ENCODE measurements around the gene GSS. TPM values are rescaled to one million over a fixed set of nuclear protein-coding genes. Genes with fewer than 3 reads are reported as not detected.

GSS gene
- total RNA-seq, 4 donors from 2014 or later = 45.7 to 81.8 (median 62.4) TPM

- no peak overlapping the region for H3K27ac ChIP-seq
- no peaks in the 10 kb centered on the region for H3K36me3 ChIP-seq
- 64 to 69% methylated on average over 7 to 10 of the region's 15 CpGs for WGBS, 2 donors
- intact Hi-C loops (cut with DNase I) = no loop called here
- H3K9me3 ChIP-seq = no peaks in the 10 kb centered on the region
- no peak for DNase-seq
- no peak for TF ChIP-seq POLR2A (IDR thresholded peaks at IDR 0.05)
- TF ChIP-seq CTCF (IDR thresholded peaks at IDR 0.05) = no peak
- H3K4me3 ChIP-seq (replicated peaks in 1 of 3) = no peak overlapping the region
- no peaks in the 10 kb centered on the region for H3K27me3 ChIP-seq
- peaks cover 0 to 7% of the 10 kb centered on the region in 2 donors for H3K4me1 ChIP-seq
These were observed 31.9 kb upstream of the GSS start for GRCh38 chr20:34987288-34988190.

DNA sequence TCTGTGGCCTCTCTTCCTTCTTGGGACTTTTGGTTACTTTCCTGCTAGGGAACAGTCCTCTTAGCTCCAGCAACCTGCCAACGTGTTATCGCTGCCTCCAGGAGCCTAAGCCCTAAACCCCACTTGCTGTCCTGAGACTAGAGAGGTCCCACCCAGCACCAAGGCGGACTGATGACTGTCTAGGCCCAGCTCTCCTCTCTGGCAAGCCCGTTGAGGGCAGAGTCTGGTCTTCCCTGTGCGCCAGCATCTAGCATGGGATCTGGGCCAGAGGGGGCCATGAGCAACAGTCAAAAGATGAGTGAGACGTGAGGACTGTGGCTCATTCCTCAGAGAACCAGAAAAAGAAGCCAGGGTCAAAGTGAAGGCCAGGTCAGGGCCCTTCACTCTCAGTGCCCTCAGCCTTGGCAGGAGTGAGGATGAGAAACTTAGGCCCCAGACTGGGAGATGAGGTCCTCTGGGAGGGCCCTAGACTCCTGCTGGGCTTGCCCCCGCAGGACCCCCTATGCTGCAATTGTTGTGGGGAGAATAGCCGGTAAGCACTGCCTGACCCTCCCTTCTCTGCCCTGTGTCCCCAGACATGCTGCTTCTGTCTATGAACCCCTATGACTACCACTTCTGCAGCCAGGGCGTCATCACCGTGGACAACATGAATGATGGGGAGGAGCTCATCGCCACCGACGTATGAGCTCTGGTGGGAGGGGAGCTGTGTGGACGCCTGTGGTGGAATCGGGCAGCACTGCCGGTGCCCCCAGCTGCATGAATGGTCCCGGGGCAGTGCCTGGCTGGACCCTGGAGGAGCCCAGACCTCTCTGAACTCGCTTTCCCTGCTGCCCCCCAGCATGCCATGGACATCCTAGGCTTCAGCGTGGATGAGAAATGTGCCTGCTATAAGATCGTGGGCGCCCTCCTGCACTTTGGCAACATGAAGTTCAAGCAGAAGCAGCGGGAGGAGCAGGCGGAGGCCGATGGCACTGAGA is 31.0 kb upstream of the GSS start:
- H3K36me3 ChIP-seq = no peaks in the 10 kb centered on the region
- H3K4me3 ChIP-seq (replicated peaks in 1 of 3) = no peak overlapping the region
- H3K27ac ChIP-seq = no peak overlapping the region
- TF ChIP-seq POLR2A (IDR thresholded peaks at IDR 0.05) (no peak), CTCF (IDR thresholded peaks at IDR 0.05) (no peak)
- no peak for DNase-seq
- no peaks in the 10 kb centered on the region for H3K9me3 ChIP-seq
- H3K4me1 ChIP-seq = peaks cover 0 to 7% of the 10 kb centered on the region in 2 donors
- intact Hi-C loops (cut with DNase I) = no loop called here
- H3K27me3 ChIP-seq = no peaks in the 10 kb centered on the region
- 72 to 73% methylated on average over 22 to 24 of the region's 24 CpGs for WGBS, 2 donors

GRCh38 chr20:34985461-34986310 is 30.1 kb upstream of the GSS start:
- H3K27me3 ChIP-seq = no peaks in the 10 kb centered on the region
- WGBS, 2 donors = 78 to 82% methylated on average over 6 to 24 of the region's 25 CpGs
- intact Hi-C loops (cut with DNase I) = no loop called here

GRCh38 chr20:34984756-34985261 is 29.2 kb upstream of the GSS start:
- no peak overlapping the region for H3K27ac ChIP-seq
- no peaks in the 10 kb centered on the region for H3K9me3 ChIP-seq
- H3K4me1 ChIP-seq = peaks cover 0 to 7% of the 10 kb centered on the region in 2 donors
- 76% methylated on average over 9 to 17 of the region's 18 CpGs for WGBS, 2 donors
- H3K36me3 ChIP-seq = no peaks in the 10 kb centered on the region
- no peak overlapping the region for H3K4me3 ChIP-seq (replicated peaks in 1 of 3)
- H3K27me3 ChIP-seq = no peaks in the 10 kb centered on the region
- no peak for DNase-seq
- TF ChIP-seq POLR2A (IDR thresholded peaks at IDR 0.05) (no peak), CTCF (IDR thresholded peaks at IDR 0.05) (no peak)
- intact Hi-C loops (cut with DNase I) = no loop called here

More at GRCh38 chr20:34985461-34986310, 30.1 kb upstream of the GSS start:
- H3K4me1 ChIP-seq = peaks cover 0 to 7% of the 10 kb centered on the region in 2 donors
- H3K27ac ChIP-seq = no peak overlapping the region
- DNase-seq = no peak
- no peak overlapping the region for H3K4me3 ChIP-seq (replicated peaks in 1 of 3)
- TF ChIP-seq POLR2A (IDR thresholded peaks at IDR 0.05) (no peak), CTCF (IDR thresholded peaks at IDR 0.05) (no peak)
- H3K9me3 ChIP-seq = no peaks in the 10 kb centered on the region
- H3K36me3 ChIP-seq = no peaks in the 10 kb centered on the region

All from thyroid gland (tissue), 4 donors.